Measurements from ENCODE around the gene ATP8A1.
"Not testable (repeated sequence)": the region's sequence is repeated elsewhere in the genome, so short reads cannot be mapped to it uniquely, and the experiment has no call there.

The ATP8A1 gene

DNA sequence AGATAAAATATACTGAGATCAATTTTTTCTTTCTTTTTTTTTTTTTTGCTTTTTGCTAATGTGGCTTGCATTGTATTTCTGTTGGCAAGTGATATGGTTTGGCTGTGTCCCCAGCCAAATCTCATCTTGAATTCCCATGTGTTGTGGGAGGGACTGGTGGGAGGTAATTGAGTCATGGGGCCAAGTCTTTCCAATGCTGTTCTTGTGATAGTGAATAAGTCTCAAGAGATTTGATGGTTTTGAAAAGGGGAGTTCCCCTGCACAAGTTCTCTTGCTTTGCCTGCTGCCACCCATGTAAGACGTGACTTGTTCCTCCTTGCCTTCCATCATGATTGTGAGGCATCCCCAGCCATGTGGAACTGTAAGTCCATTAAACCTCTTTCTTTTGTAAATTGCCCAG is 195.7 kb downstream of the ATP8A1 start:
- DNase-seq = not testable (repeated sequence)

DNA sequence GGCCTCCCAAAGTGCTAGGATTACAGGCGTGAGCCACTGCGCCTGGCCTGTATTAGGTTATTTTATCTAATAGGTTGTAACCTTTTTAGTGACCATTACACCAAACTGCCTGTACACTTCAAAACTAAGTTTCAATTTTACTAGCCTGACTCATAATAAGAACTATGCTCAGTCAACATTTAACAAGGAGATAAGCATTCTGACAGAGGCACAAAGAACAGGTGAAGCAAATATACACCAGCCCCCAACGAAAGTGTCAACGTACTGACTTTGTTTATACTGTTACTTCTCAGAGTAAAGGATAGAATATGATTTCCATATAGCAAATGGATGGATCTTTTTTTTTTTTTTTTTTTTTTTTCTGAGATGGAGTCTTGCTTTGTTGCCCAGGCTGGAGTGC is 196.9 kb downstream of the ATP8A1 start:
- no peak for DNase-seq

DNA sequence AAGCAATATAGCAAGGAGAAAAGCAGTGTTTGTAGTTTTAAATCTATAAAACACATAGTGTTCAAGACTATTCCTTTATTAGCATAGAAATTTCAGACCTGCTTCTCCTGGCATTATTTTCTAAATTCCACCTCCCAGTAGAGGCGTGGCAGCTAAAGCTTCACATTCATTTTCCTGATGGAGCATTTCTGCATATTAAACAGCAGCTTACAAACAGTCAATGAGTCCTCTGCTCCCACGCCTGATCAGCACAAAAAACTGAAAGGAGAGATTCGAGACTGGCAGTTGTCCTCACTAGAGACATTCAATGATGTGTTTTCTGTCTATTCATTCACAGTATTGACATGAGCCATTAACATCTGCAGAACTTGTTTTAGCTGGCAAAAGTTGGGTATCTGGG is 198.2 kb downstream of the ATP8A1 start:
- no peak for DNase-seq

DNA sequence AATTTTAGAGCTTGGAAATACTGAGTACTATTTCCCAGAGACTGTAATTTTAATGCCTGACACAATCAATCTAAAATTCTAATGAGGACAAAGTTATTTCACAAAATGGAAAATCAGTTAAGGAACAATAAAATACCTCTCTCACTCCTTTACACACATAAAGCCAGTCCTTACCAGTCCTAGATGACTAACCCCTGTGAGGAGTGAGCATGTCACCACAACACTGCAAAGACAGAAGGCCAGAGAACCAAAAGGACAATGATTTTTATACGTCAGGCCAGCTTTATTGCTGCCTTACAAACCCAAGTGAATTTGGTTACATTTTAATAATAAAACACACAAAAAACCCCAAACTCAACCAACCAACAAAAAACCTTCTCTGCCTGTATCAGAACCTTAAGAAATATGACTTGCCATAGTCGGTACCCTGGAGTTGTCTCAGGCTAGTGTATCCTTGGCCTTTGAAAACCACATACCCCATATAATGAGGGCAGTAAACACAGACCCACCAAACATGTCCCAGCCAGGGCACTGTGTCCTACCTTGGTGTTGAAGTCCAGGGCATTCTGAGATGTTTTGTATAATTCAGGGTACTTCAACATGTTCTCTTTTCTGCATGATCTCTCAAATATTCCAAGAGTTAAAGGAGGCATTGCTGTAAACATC is 202.0 kb downstream of the ATP8A1 start:
- DNase-seq = no peak

DNA sequence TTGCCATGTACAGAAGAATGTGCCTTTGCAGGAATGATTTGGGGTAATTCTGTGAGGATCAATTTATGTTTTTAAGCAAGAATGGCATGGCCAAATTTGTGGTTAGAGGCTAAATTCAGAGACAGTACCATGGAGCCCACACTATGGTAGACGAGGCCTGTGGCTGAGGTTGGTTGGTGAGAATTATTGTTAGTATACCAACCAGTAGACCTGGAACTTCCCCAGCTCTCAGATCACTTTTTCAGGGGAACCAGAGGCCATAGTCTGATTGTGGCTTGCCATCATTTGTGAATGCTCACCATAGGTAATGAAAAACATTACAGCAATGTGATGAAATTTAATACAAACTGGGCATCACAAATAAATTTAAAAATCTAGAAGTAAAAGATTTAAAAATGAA is 203.3 kb downstream of the ATP8A1 start:
- no peak for DNase-seq

DNA sequence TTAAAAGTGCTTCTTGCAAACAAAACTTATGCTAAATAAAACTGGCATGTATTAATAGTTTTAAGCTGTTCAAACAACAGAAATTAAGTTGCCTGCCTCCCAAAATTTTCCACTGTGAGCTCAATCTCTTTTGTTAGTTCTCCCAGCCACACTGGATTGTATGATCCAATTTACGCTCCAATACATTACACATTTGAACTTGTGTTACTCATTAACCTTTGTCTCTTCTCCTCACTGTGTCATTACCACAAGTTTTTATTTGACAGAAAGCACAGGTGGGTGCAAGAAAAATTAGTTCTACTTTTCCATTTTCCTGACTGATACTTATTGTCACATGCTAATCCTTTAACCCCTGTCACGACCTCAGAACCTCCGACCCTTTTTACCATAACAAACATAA is 204.1 kb downstream of the ATP8A1 start:
- DNase-seq = no peak

DNA sequence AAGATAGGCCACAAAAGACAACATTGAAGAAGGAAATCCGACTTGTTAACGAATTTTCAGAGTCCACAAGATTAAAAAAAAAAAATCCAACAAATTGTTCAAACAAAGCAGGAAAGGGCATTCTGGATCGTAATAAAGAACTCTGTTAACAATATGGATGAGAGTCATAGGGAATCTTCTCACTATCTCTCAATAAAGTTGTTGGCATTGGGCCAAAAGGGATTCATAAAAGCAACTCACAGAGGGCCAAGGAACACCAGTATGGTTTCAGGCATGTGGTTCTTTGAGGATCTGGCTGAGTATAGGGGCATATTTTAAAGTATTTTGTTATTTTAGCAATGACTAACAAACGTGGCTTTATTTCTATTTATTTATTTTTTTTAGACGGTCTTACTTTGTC is 210.1 kb downstream of the ATP8A1 start:
- DNase-seq = no peak

DNA sequence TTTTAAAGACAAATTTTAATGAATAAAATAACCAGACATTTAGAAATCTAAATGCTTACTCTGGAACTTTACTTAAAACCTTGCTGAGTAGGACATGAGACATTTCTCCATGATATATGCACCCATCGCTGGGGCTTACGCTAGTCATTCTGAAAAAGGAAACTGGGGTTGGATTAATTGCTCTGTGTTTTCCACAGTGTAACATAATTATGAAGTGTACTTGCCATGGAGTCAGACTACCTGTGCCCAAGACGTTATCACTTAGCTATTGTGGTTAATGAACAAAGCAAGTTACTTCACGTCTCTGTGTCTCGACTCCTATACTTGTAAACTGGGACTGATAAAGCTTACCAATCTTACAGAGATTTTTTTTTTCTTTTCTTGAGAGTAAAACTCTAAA is 211.9 kb downstream of the ATP8A1 start:
- DNase-seq = no peak

DNA sequence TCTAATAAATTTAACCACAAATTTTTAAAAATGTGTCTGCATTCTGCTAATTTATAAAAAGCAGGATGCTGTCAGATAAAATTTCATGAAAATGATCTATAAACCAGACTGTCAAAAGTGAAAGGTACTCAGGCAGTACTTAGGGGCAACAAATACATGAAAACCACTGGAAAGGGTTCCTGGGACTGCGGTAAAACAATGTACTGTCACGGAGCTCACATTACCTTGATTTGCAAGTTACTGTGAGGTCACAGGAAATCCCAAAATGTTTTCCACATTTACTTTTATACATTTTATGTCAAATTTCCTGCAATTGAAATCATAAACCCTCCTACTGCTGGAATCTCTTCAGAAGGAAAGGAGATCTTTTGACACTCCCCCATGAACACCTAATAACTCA is 214.3 kb downstream of the ATP8A1 start:
- no peak for DNase-seq

DNA sequence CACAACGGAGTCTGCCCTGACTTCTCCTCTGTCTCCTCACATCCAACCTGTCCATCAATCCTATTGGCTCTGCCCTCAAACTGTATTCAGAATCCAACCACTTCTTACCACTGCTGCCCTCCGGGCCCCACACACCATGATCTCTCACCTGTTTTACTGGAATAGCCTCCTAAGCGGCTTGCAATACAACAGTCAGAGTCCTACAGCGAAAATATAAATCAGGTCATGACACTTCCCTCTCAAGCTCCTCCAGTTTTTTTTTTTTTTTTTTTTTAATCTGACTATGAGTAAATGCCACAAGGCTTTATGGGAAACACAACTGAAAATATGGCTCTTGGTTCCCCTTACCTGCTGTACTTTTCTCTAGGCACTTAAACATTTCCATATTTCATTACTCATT is 216.8 kb downstream of the ATP8A1 start:
- no peak for DNase-seq

DNA sequence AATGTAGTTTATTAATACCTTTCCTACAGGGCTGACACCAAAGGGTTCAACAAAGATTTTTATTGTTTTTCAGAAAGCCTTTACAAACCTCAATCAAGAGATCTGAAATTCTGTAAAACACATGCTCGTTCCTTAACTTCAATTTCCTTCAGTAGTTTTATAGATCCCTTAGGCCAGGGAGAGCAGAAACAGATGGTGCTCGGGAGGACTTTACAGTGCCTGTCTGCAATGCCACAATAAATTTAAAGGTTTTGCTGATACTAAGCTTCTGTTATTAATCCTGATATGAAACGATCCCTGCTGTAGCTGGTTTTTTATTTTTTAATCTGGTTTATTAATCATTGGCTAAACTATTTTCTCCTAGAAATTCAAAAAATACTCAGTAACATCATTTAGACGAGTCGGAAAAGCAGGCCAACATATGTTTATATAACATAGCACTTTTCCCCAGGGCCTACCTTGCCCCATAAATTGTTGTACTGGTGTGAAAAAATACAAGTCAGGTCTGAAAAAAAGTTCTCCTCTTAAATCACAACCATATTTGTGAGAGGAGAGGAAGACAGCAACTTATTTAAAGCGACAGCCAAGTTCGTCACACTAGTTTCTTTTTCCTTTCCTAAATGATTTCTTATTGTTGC is 219.9 kb downstream of the ATP8A1 start:
- no peak for DNase-seq

DNA sequence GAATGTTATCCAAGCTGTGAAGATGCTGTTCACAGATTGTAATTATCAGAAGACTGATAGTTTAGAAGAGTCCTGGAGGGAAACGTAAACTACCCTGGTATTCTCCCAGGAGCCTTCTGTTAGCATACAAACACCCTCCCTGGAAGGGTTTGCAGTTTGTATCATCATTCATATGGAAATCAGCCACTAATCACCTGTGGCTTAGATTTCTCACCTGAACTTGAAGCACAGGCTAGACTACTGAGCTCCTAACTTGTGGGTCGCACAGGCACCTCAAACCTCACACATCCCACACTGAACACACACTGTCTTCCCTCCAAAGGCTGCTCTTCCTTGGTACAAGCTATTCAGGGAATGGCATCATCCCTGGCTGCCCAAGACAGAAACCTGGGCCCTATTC is 228.9 kb downstream of the ATP8A1 start:
- DNase-seq = no peak

DNA sequence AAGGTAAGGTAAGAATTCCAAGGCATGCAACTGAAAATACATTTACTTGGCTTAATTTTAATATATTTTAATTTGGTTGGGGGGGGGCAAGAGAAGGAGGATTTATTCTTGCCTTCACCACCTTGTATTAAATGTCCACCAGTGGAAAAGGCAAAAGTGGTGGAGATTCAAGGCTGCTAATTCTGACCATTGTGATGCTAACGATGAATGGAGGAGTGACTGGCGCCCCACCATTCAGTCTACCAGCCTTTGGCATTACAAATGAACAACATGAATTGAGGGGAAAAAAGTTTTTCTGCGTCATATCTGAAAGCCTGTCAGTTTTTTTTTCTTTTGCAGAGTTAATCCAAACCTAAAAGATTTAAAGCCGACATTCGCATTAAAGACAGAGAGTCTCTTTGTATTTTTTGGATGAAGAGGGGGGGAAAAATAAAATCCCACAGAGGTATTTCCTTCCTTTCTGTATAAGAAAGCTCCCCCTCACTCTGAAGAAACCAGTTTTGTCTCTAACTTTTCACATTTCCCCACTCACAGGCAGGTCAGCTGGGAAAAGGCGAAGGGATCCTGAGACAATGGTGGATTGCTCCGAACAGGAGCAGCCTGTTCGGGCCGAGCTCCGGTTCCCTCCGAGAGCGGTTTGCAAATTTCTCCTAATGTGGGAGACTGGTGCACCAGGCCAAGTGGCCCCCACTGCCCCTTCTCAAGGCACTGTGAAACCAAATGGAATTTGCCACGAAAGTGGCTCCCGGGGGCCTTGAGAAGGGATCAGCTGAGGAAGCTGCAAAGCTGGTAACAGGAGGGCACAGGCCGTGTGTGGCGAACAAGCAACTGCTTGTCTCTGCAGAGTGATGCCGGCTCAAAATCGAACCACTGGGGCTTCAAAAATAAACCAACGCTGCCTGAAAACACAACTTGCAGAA is 231.5 kb downstream of the ATP8A1 start:
- no peak for DNase-seq

DNA sequence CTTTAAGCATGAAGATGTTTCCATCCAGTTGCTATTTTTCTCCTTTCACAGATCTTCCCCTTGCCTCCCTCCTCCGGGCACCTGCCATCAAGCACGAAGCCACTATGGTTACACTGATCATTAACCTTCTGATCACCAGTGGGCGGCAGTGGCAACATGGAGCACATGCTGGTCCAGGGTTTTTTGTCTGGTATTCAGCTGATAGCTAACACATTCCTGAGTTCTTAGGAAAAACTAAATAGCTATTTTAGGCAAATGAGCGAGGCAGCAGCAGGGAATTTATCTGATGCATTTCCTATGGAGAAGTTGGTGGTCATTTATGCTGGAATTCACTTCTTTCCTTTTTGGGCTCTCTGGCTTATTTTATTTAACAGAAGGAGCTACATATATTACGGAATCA is 236.8 kb downstream of the ATP8A1 start:
- no peak for DNase-seq

DNA sequence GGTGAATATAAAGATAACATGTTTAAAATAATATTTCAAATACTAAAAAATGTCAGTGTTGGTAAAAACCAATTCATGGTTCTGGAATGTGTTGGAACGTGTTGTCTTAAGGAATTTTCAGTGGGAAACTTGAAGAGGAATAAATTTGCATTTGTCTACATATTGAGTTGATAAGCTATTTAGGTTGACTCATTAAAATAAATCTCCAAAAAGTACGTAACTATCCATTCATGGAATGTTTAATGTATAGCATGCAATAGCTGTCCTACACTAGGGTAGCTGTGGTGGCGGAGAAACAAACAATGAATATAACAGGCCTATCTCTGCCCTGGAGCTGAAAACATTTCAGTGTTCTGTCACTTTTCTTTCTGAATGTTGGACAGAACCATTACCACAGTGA is 239.4 kb downstream of the ATP8A1 start:
- no peak for DNase-seq

DNA sequence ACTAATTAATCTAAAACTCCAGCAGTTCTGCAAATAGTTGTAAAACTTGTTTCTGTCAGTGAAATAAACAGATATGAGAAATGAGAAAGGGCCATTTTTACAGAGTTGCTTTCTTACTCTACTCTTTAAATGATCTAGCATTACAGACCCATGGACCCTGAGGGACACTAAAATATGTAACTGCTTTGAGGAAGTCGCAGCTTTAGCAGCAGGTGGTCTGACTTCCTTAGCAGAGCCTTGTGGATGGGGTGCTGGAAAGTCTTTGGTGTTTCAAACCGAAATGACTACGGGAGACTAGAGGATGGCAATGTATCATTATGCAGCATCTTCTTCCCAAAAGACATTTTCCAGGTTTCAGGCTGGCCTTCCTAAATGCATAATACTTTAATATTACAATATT is 240.9 kb downstream of the ATP8A1 start:
- no peak for DNase-seq

DNA sequence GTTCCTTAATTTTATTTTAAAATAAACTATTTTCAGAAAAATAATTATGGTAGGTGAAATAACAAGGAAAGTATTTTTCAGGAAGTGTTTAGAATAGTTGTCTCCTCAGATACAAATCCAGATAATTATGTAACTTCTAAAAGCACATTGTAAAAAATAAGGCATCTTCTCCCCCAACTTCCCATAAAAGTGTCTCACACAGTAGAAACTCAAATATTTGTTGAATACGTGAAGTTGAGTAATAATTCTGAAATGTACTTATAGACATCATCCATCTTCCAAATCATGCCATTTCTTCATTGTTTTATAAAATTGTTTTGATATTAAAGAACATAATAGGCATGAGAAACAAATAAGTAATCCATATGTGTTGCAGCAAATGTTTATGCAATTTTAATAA is 241.6 kb downstream of the ATP8A1 start:
- DNase-seq = no peak

DNA sequence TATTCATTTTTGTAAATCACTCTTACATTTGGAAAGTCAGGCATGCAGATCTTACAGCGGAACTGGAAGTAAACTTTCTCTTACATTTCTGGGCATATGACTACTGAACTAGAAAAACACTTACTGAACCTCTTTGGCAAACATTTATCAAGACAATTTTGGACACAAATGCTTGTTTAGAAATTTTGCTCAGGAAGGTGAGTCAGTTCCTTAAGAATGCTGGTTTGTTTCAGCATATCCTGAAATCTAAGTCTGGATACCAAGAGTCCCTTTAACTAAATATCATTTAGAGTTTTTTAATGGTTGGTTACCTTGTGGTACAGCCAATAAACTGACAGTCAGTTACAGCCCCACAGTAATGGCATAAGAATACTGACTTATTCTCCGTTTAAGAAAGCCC is 244.7 kb downstream of the ATP8A1 start:
- no peak for DNase-seq

DNA sequence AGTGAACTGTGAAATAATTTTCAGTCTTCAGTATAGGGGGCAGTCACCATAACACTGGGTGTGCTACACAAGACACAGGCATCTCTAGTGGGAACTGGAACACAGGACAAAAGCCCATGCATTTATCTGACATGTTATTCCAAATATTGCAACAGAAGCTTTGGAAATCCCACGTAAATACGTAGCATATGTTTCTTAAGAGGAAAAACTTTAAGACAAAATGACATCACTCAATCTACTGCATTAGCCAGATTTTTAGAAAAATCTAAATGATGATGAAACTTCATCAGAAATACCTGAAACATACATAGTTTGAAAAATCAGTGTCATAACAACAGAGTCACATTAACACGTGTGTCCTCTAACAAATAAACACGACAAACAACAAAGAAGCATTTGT is 245.1 kb downstream of the ATP8A1 start:
- no peak for DNase-seq

DNA sequence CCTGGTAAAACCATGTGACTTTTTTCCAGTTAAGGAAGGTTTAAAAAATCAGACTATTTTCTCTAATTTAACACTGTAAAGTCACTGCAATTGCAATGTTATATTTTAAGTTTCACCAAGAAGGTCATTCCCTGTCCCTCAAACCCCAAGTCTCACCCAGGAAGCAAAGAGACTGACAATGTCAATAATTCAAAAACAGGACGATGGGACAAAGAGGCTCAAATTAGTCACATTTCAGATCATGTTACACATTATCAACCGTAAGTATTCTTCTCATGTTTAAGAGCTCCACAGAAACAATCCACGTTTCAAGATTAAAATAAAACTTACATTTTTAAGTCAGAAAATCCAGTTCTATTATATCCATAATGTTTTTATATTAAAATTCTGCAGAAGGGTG is 246.5 kb downstream of the ATP8A1 start:
- DNase-seq = no peak

DNA sequence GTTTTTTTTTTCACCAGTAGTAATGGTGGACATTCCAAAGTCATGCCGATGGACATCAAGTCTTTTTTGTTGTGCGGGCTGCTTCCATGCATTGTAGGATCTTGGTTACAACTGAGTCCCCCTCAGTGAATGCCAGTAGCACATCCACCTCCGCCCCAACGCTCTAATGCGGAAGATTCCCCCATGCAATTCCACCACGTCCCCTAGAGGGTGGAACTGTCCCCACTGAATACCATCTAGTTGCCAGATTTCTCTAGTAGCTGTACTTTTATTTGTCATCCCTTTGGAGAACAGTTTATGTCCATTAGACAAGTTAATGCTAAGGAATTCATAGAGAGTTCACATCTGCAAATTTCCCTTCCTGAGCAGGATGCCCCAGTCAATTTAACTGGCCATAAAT is 252.9 kb downstream of the ATP8A1 start:
- no peak for DNase-seq

DNA sequence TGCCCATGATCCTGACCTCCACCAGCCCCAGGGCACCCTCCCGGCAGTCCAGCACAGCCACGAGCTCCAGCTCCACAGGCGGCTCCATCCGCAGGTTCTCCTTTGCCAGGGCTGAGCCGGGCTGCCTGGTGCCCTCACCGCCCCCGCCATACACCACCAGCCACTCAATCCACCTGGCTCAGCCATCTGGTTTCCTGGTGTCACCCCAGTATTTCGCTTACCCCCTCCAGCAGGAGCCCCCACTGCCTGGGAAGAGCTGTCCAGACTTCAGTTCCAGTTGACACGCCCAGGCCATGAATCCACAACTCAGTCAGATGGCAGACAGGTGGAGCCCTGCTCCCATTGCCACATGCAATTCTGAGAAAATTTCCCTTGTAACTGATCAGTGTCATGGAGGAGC is 255.7 kb downstream of the ATP8A1 start:
- DNase-seq = no peak

DNA sequence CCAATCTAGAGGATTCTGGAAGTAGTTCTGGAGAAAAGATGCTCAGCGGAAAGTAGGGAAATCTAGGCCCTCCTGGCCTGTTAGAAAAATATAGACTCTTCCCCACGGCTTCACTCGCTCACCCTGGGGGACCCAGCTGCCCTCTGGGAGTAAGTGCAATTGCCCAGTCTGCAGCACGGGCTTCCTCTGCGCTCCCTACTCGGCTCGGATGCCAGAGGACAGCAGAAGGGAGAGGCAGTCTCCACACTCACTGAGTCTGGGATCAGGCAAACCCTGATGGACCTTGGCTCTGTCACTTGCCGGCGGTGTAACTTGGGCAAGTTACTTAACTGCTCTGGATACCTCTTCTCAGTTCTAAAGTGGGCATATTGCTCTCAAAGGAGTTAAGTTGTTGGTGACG is 257.5 kb downstream of the ATP8A1 start:
- no peak for DNase-seq

DNA sequence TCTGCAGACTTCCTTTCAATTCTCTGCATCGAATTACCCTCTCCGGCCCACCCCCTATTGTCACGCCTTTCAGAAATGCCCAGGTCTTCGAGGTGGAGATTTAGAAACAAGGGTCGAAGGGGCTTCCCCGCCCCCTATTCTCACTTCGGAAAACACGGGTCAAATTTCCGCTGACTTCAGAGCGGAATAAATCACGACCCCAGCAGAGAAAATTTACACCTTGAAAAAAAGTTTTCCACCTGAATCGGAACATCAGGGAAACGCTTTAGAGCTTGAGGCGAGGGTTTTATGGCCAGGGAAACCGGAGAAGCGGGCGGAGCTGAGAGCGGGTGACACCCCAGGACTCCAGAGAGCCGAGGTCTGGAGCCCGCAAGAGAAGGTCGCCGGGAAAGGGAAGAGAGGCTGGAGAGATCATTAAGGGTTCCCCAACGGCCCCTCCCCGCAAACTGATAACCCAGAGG is 258.0 kb downstream of the ATP8A1 start:
- DNase-seq = no peak
